Stimulated activated CD8-positive, alpha-beta memory T cell treated with anti-CD3 and anti-CD28 coated beads, Interleukin-2, amount 100 ng/mL, for 1 hour (primary cell): ENCODE measurements around the gene FAAP20.

Experiments used
- DNase-seq, 2 donors: peaks; one replicate each; pipeline ENCODE4 v3.0.0-alpha.2; 2020; ENCODE audit warnings: low read depth in 2 of 2

FAAP20 gene

GRCh38 chr1:2194319-2194897 is at the start of gene FAAP20:
Gene FAAP20, minus strand, starts transcription at chr1:2194772. Its CDS starts 23 bp downstream, at chr1:2194749.
- peak; percentile 54 to 66 for DNase-seq

GRCh38 chr1:2242814-2243725 is 48.5 kb upstream of the FAAP20 start:
- DNase-seq = no peak

- DNase-seq = no peak
These were observed 47.2 kb upstream of the FAAP20 start for GRCh38 chr1:2241820-2242219.

- DNase-seq = no peak
These were observed 45.9 kb upstream of the FAAP20 start for GRCh38 chr1:2240270-2241156.

GRCh38 chr1:2239384-2239985 is 44.9 kb upstream of the FAAP20 start:
- no peak for DNase-seq

- DNase-seq = no peak
These were observed 44.4 kb upstream of the FAAP20 start for GRCh38 chr1:2239013-2239370.

GRCh38 chr1:2238361-2239012 is 43.9 kb upstream of the FAAP20 start:
- DNase-seq = no peak

GRCh38 chr1:2237773-2238172 is 43.2 kb upstream of the FAAP20 start:
- DNase-seq = no peak

GRCh38 chr1:2236695-2237677 is 42.4 kb upstream of the FAAP20 start:
- no peak for DNase-seq

GRCh38 chr1:2235300-2235998 is 40.9 kb upstream of the FAAP20 start:
- no peak for DNase-seq

GRCh38 chr1:2234762-2235113 is 40.2 kb upstream of the FAAP20 start:
- no peak for DNase-seq

- DNase-seq = peak; percentile 57 to 58
These were observed 39.6 kb upstream of the FAAP20 start for GRCh38 chr1:2233997-2234761.

- no peak for DNase-seq
These were observed 38.9 kb upstream of the FAAP20 start for GRCh38 chr1:2233468-2233867.

- DNase-seq = no peak
These were observed 38.4 kb upstream of the FAAP20 start for GRCh38 chr1:2232916-2233438.

- no peak for DNase-seq
These were observed 37.8 kb upstream of the FAAP20 start for GRCh38 chr1:2232255-2232915.

GRCh38 chr1:2231532-2232254 is 37.1 kb upstream of the FAAP20 start:
- DNase-seq = peak; percentile 40 to 55

- DNase-seq = no peak
These were observed 36.4 kb upstream of the FAAP20 start for GRCh38 chr1:2230781-2231531.
